ENCODE measurements around the gene ROMO1. TPM values are rescaled to one million over a fixed set of nuclear protein-coding genes. Genes with fewer than 3 reads are reported as not detected.
A peak's percentile ranks its signal among the peaks of the same experiment; 100 is the strongest.

ROMO1 gene
- total and polyA plus RNA-seq, 2 of the 8 experiments (the other 6 are each of a cell fraction or from before 2014, with no cell fraction given) = 164 to 702 TPM

DNA sequence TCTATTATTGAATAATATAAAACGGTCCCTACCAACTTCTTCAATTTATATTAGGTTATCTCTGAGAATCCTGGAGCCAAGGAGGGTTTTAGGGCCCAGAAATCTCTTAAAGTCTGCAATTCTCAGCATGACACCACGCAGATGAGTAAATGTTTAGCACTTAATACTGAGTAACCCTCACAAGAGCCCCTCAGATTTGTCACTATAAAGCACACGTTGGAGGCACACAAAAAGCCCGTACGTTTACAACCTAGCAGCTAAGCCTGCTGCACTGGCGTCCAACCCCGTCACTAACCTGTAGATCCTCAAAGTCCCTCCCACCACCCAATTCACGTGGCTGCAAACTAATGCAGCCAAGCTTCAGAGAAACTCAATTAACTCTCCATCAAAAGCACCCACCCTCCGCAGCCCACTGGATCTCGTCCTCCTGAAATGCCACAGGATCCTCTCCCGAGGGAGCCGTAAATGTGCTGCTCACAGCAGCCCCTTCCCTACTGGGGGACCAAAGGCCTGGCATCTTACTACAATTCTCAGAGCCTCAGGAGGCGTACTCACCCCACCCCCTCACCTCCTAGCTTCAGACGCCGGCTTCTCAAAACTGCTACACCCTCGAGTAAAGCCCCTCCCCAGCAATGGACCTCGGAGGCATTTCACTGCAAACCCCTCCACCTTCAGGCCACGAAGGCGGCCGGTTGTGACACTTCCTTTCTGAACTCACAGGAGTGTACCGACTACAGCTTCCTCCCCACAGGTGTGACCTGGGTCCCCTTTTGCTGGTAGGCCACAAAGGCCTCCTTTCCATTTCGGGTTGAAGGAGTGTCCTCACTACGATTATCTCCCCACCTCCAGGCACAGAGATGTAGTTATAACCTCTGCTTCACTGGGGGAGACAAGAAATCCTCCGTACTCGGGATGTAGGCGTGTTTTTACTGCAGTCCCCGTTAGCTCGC lies 35.4 kb upstream of the ROMO1 start (continued):
- TF ChIP-seq CHD1 (IDR thresholded peaks at IDR 0.05; ENCODE audit: low read depth, low read length) = no peak; the same call in 1 of the 2 replicates
- 0 out of 2 replicates have a peak, but pooled peaks have one; percentile 33 for TF ChIP-seq GTF2F1 (IDR thresholded peaks at IDR 0.05; ENCODE audit: borderline replicate concordance, low read depth, low read length)
- no peak for TF ChIP-seq KDM5A (IDR thresholded peaks at IDR 0.05; ENCODE audit: low read length)
- TF ChIP-seq POLR2A (IDR thresholded peaks at IDR 0.05; ENCODE audit: control extremely low read depth in 1 of 2, low read depth in 2 of 2, low read length in 2 of 2) = peak; percentile 49 to 55
- TF ChIP-seq TBP (IDR thresholded peaks at IDR 0.05; ENCODE audit: low read depth, low read length) = peak; percentile 58
- no peak for TF ChIP-seq SIRT6 (IDR thresholded peaks at IDR 0.05; ENCODE audit: low read length)
- TF ChIP-seq, protein P1, sequence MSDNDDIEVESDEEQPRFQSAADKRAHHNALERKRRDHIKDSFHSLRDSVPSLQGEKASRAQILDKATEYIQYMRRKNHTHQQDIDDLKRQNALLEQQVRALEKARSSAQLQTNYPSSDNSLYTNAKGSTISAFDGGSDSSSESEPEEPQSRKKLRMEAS (IDR thresholded peaks at IDR 0.05) = peak; percentile 48; the same call in 1 of the 2 replicates
- TF ChIP-seq MAFK (IDR thresholded peaks at IDR 0.05; ENCODE audit: low read depth, low read length) = no peak
- peak; percentile 19 for TF ChIP-seq TAF7 (optimal IDR thresholded peaks at IDR 0.05; ENCODE audit: borderline replicate concordance, low read depth, low read length)
- no peak for TF ChIP-seq HDAC2 (IDR thresholded peaks at IDR 0.05; ENCODE audit: borderline replicate concordance in 1 of 2, low read depth in 2 of 2, low read length in 2 of 2)
- no peak for TF ChIP-seq GABPA (IDR thresholded peaks at IDR 0.05; ENCODE audit: borderline replicate concordance, insufficient read depth, low read length)
- no peak for TF ChIP-seq SIX5 (IDR thresholded peaks at IDR 0.05; ENCODE audit: low read depth, low read length)
- no peak for TF ChIP-seq ZNF274 (IDR thresholded peaks at IDR 0.05; ENCODE audit: borderline replicate concordance, extremely low read depth, low read length)
- TF ChIP-seq CBX8 (IDR thresholded peaks at IDR 0.05; ENCODE audit: borderline replicate concordance, low read depth, low read length) = no peak
- TF ChIP-seq, protein P2, sequence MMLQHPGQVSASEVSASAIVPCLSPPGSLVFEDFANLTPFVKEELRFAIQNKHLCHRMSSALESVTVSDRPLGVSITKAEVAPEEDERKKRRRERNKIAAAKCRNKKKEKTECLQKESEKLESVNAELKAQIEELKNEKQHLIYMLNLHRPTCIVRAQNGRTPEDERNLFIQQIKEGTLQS (IDR thresholded peaks at IDR 0.05; ENCODE audit: insufficient read depth, low read depth, low read length) = no peak
- no peak for TF ChIP-seq POU5F1 (IDR thresholded peaks at IDR 0.05; ENCODE audit: low read depth, low read length)
- TF ChIP-seq RBBP5 (IDR thresholded peaks at IDR 0.05; ENCODE audit: borderline replicate concordance, low read depth, low read length) = no peak
- no peak for TF ChIP-seq TEAD4 (IDR thresholded peaks at IDR 0.05; ENCODE audit: low read depth, low read length)
- no peak for TF ChIP-seq TCF12 (IDR thresholded peaks at IDR 0.05; ENCODE audit: low read depth, low read length)
- no peak for TF ChIP-seq CBX5 (IDR thresholded peaks at IDR 0.05; ENCODE audit: low read depth, low read length)
- no peak for TF ChIP-seq CEBPB (IDR thresholded peaks at IDR 0.05; ENCODE audit: low read depth, low read length)
- no peak for TF ChIP-seq RNF2 (IDR thresholded peaks at IDR 0.05; ENCODE audit: borderline replicate concordance, low read depth, low read length, missing control alignments, poor library complexity, severe bottlenecking)
- no peak for TF ChIP-seq BCL11A (IDR thresholded peaks at IDR 0.05; ENCODE audit: low read depth in 2 of 2, low read length in 2 of 2)
